Transverse colon (tissue), 4 donors: ENCODE measurements around the gene ICA1L. TPM values are rescaled to one million over a fixed set of nuclear protein-coding genes. Genes with fewer than 3 reads are reported as not detected.
"Not testable (repeated sequence)": the region's sequence is repeated elsewhere in the genome, so short reads cannot be mapped to it uniquely, and the experiment has no call there.

Experiments
- DNase-seq: peaks from one replicate; pipeline ENCODE4 v3.0.0-alpha.2; 2019
- H3K27ac ChIP-seq, 4 donors: fragments of 200-600 bp; sonication (generic); 2 replicates each; pipeline ENCODE4 v1.5.1; 2016 to 2018; ENCODE audit warnings: inconsistent platforms in 4 of 4
- H3K27me3 ChIP-seq: fragments of 200-600 bp; sonication (generic); 2 replicates; pipeline ENCODE4 v1.5.1; 2017; ENCODE audit warnings: inconsistent platforms
- H3K36me3 ChIP-seq, 4 donors: fragments of 200-600 bp; sonication (generic); 2 replicates each; pipeline ENCODE4 v1.5.1; 2017 to 2019; ENCODE audit warnings: inconsistent platforms in 4 of 4
- H3K4me1 ChIP-seq, 4 donors: fragments of 200-600 bp; sonication (generic); 2 replicates each; pipeline ENCODE4 v1.5.1; 2017 to 2020; ENCODE audit warnings: inconsistent platforms in 4 of 4
- H3K4me3 ChIP-seq, 4 donors: fragments of 200-600 bp; sonication (generic); 1 replicate in 1 of 4; 2 replicates in 3 of 4; pipeline versions ENCODE4 v1.5.1 to v1.6.1; 2017 to 2019; ENCODE audit warnings: inconsistent platforms in 4 of 4
- H3K9me3 ChIP-seq, 2 donors: fragments of 200-600 bp; sonication (generic); 2 replicates each; pipeline ENCODE4 v1.5.1; 2017 to 2019; ENCODE audit warnings: inconsistent platforms in 2 of 2
- CTCF ChIP-seq, 5 experiments: fragments of 200-600 bp in 3 of 5; fragments of 450-650 bp in 2 of 5; sonication (generic) in 3 of 5; IDR thresholded peaks; 1 replicate in 2 of 5; 2 replicates in 3 of 5; pipeline ENCODE4 v1.5.1; 2016 to 2017; ENCODE audit warnings: antibody characterized with exemption in 5 of 5, inconsistent platforms in 3 of 5, mild to moderate bottlenecking in 2 of 5, moderate library complexity in 1 of 5
- EP300 ChIP-seq: sonication (generic); formaldehyde crosslinking; IDR thresholded peaks from one replicate; pipeline ENCODE4 v1.6.1; 2017; ENCODE audit warnings: antibody characterized with exemption, low read depth
- POLR2A ChIP-seq: fragments of 450-650 bp; IDR thresholded peaks from one replicate; pipeline ENCODE4 v1.6.1; 2016; ENCODE audit warnings: antibody characterized with exemption, mild to moderate bottlenecking, moderate library complexity
- POLR2AphosphoS5 ChIP-seq, 3 donors: sonication (generic); formaldehyde crosslinking; IDR thresholded peaks; one replicate each; pipeline ENCODE4 v1.6.1; 2016; ENCODE audit warnings: antibody characterized with exemption in 3 of 3
- WGBS, 2 donors: methylation state at CpG; one replicate each; pipeline ENCODE4 v1.1.5; 2018; ENCODE audit warnings: low coverage in 1 of 2; 5-methylcytosine and 5-hydroxymethylcytosine counted together
- in situ Hi-C, 4 donors: fragments of 200-750 bp; cut with MboI; loops; one replicate each; pipeline versions ENCODE4 v1.15.0 to v1.15.1; 2017; ENCODE audit warnings: low sequenced_read_pairs in 3 of 4, low pct_ligation_motif_present in 1 of 4, low pct_unique_long_range_greater_than_20kb in 1 of 4
- intact Hi-C: fragments of 100-400 bp; cut with DNase I; formaldehyde crosslinking; loops from one replicate; pipeline ENCODE4 v1.15.1; 2023; ENCODE audit warnings: low total_unique reads
- total RNA-seq, 4 donors: library from RNA; depleted of rRNA; stranded (reverse); fragments of >200 nt; gene quantifications; one replicate each; pipeline ENCODE4 v1.1.0, GENCODE V29; 2016

Gene ICA1L
- total RNA-seq, 4 donors from 2014 or later, result 4.4 to 39.4 (median 20.5) TPM

GRCh38 chr2:202858601-202859000 is 13.0 kb downstream of the ICA1L start:
- H3K9me3 ChIP-seq, result no peaks in the 10 kb centered on the region
- intact Hi-C loops, result no loop called here
- TF ChIP-seq POLR2AphosphoS5 (IDR thresholded peaks at IDR 0.05), result no peak
- in situ Hi-C loops, result loop anchor here in 2 of 4 donors (25.0 kb wide), 1 partner anchor 271 kb away; no protein-coding TSS in a partner anchor
- DNase-seq, result no peak
- WGBS, 2 donors, result 62 to 85% methylated on average over 3 of the region's 3 CpGs
- H3K27me3 ChIP-seq, result no peaks in the 10 kb centered on the region
- no peak overlapping the region for H3K4me3 ChIP-seq
- H3K36me3 ChIP-seq, result no peaks in the 10 kb centered on the region
- H3K4me1 ChIP-seq, result no peaks in the 10 kb centered on the region
- H3K27ac ChIP-seq, result no peak overlapping the region

DNA sequence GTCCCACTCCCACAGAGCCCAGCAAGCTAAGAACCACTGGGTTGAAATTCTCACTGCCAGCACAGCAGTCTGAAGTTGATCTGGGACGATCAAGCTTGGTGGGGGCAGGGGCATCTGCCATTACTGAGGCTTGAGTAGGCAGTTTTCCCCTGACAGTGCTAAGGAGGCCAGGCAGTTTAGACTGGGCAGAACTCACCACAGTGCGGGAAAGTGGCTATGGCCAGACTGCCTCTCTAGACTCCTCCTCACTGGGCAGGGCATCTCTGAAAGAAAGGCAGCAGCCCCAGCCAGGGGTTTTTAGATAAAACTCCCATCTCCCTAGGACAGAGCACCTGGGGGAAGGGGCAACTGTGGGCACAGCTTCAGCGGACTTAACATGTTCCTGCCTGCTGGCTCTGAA is 22.2 kb downstream of the ICA1L start:
- H3K4me1 ChIP-seq, intact Hi-C loops, H3K9me3 ChIP-seq, DNase-seq, H3K4me3 ChIP-seq, H3K27me3 ChIP-seq, H3K36me3 ChIP-seq, in situ Hi-C loops, H3K27ac ChIP-seq: not testable (repeated sequence)
- 53% methylated on average over 3 of the region's 3 CpGs; no CpG with 5 or more reads in 1 of the 2 donors for WGBS, 2 donors

GRCh38 chr2:202848813-202849212 is 22.8 kb downstream of the ICA1L start:
- H3K36me3 ChIP-seq, result no peaks in the 10 kb centered on the region
- H3K4me1 ChIP-seq, result no peaks in the 10 kb centered on the region
- TF ChIP-seq POLR2AphosphoS5 (IDR thresholded peaks at IDR 0.05) (no peak), EP300 (no peak)
- WGBS, 2 donors, result 75 to 80% methylated on average over 2 to 8 of the region's 8 CpGs
- H3K4me3 ChIP-seq, result no peak overlapping the region
- no peak for DNase-seq
- H3K27ac ChIP-seq, result no peak overlapping the region
- in situ Hi-C loops, result no loop called here
- intact Hi-C loops, result no loop called here
- no peaks in the 10 kb centered on the region for H3K27me3 ChIP-seq
- H3K9me3 ChIP-seq, result no peaks in the 10 kb centered on the region

DNA sequence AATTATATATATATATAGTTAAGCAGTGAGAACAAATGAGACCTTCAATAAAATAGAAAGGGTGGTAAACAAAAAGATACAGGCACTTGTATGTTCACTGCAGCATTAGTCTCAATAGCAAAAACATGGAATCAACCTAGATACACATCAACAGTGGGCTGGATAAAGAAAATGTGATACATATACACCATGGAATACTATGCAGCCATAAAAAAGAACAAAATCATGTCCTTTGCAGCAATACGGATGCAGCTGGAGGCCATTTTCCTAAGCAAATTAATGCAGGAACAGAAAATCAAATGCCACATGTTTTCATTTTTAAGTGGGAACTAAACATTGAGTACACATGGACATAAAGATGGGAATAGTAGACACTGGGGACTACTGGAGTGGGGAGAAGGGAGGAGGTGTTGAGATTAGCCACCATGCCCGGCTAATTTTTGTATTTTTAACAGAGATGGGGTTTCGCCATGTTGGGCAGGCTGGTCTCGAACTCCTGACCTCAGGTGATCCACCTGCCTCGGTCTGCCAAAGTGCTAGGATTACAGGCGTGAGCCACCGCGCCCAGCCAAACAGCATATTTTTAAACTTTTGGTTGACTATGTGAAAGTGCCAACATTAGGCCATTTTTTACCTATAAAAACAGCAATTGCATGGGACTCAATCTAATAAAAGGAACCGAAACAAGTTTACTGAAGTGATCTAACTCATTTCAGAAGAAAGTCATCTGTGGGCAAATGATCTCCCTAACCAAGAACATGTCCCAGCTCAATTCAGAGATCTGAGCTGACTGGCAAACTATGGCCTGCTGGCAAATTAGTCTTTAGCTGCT is 23.7 kb downstream of the ICA1L start:
- in situ Hi-C loops, result no loop called here
- intact Hi-C loops, result no loop called here
- WGBS, 2 donors, result 80 to 82% methylated on average over 8 to 9 of the region's 9 CpGs

GRCh38 chr2:202844656-202845055 is 26.9 kb downstream of the ICA1L start:
- no peaks in the 10 kb centered on the region for H3K4me1 ChIP-seq
- H3K27me3 ChIP-seq, result no peaks in the 10 kb centered on the region
- WGBS, 2 donors, result 44 to 55% methylated on average over 2 of the region's 2 CpGs
- intact Hi-C loops, result no loop called here
- DNase-seq, result no peak
- no peak overlapping the region for H3K27ac ChIP-seq
- no peak overlapping the region for H3K4me3 ChIP-seq
- in situ Hi-C loops, result no loop called here
- H3K36me3 ChIP-seq, result no peaks in the 10 kb centered on the region
- no peak for TF ChIP-seq EP300
- no peak for TF ChIP-seq CTCF (IDR thresholded peaks at IDR 0.05)
- no peak for TF ChIP-seq POLR2AphosphoS5 (IDR thresholded peaks at IDR 0.05)
- TF ChIP-seq POLR2A, result no peak
- H3K9me3 ChIP-seq, result peaks cover 0 to 6% of the 10 kb centered on the region in 2 donors

More for the DNA sequence above, 23.7 kb downstream of the ICA1L start:
- Histone ChIP-seq H3K4me1 (no peaks in the 10 kb centered on the region), H3K4me3 (no peak overlapping the region), H3K27me3 (no peaks in the 10 kb centered on the region), H3K27ac (no peak overlapping the region), H3K9me3 (peaks cover 0 to 1% of the 10 kb centered on the region in 2 donors), H3K36me3 (no peaks in the 10 kb centered on the region)
- no peak for DNase-seq
- TF ChIP-seq POLR2AphosphoS5 (IDR thresholded peaks at IDR 0.05) (no peak), POLR2A (no peak), CTCF (IDR thresholded peaks at IDR 0.05) (no peak)
